Effector memory CD8-positive, alpha-beta T cell (primary cell): Measurements from ENCODE around the gene SF3A1.

ENCODE experiments used
- ATAC-seq: fragments of 150-1000 bp; cut with Tn5 transposase; replicated peaks from 2 replicates; pipeline ENCODE4 v1.10.0; 2021; ENCODE audit warnings: mild to moderate bottlenecking, moderate library complexity
- DNase-seq, 3 experiments: peaks; one replicate each; pipeline ENCODE4 v3.0.0; 2021
- H3K27ac Mint-ChIP-seq, 2 donors: one replicate each; pipeline ENCODE4 v1.8.0; 2022; ENCODE audit warnings: mild to moderate bottlenecking in 2 of 2, mixed read lengths in 2 of 2, moderate library complexity in 2 of 2
- H3K27me3 Mint-ChIP-seq, 2 donors: one replicate each; pipeline ENCODE4 v1.8.0; 2022; ENCODE audit warnings: mixed read lengths in 2 of 2
- H3K36me3 Mint-ChIP-seq: one replicate; pipeline ENCODE4 v1.8.0; 2022; ENCODE audit warnings: mild to moderate bottlenecking, moderate library complexity, mixed read lengths; ENCODE audit not compliant: insufficient read depth
- H3K4me1 Mint-ChIP-seq, 2 donors: one replicate each; pipeline ENCODE4 v1.8.0; 2022; ENCODE audit warnings: low read depth in 2 of 2, mixed read lengths in 2 of 2
- H3K4me3 Mint-ChIP-seq, 2 donors: one replicate each; pipeline ENCODE4 v1.8.0; 2022; ENCODE audit warnings: mild to moderate bottlenecking in 2 of 2, mixed read lengths in 2 of 2, moderate library complexity in 2 of 2
- H3K9me3 Mint-ChIP-seq, 2 donors: one replicate each; pipeline ENCODE4 v1.8.0; 2022; ENCODE audit warnings: mixed read lengths in 2 of 2

SF3A1 gene

GRCh38 chr22:30286813-30287647, 69.7 kb downstream of the SF3A1 start:
- Mint-ChIP-seq H3K36me3 (peaks cover 27% of the 10 kb centered on the region), H3K27me3 (no peaks in the 10 kb centered on the region), H3K4me3 (peak overlapping the region in 1 of 2 donors; percentile 94), H3K27ac (no peak overlapping the region), H3K4me1 (peaks cover 28 to 40% of the 10 kb centered on the region in 2 donors), H3K9me3 (no peaks in the 10 kb centered on the region)
- ATAC-seq (peak; percentile 36), DNase-seq (peak; percentile 83 to 86 (median 86))

- no peak for ATAC-seq
- Mint-ChIP-seq H3K27ac (no peak overlapping the region), H3K4me1 (peaks cover 28 to 37% of the 10 kb centered on the region in 2 donors)
These were observed 70.4 kb downstream of the SF3A1 start for GRCh38 chr22:30286331-30286730.

GRCh38 chr22:30285846-30286200, 70.9 kb downstream of the SF3A1 start:
- Mint-ChIP-seq H3K4me3 (no peak overlapping the region), H3K4me1 (peaks cover 25 to 37% of the 10 kb centered on the region in 2 donors), H3K9me3 (no peaks in the 10 kb centered on the region), H3K27ac (no peak overlapping the region), H3K36me3 (peaks cover 18% of the 10 kb centered on the region), H3K27me3 (no peaks in the 10 kb centered on the region)
- no peak for ATAC-seq
- no peak for DNase-seq

More at GRCh38 chr22:30286331-30286730, 70.4 kb downstream of the SF3A1 start:
- no peak overlapping the region for H3K4me3 Mint-ChIP-seq
- no peaks in the 10 kb centered on the region for H3K27me3 Mint-ChIP-seq
- no peak for DNase-seq
- no peaks in the 10 kb centered on the region for H3K9me3 Mint-ChIP-seq
- H3K36me3 Mint-ChIP-seq: peaks cover 22% of the 10 kb centered on the region

GRCh38 chr22:30285176-30285845, 71.4 kb downstream of the SF3A1 start:
- no peak for DNase-seq
- no peak for ATAC-seq
- Mint-ChIP-seq H3K27me3 (no peaks in the 10 kb centered on the region), H3K36me3 (peaks cover 13% of the 10 kb centered on the region), H3K9me3 (no peaks in the 10 kb centered on the region), H3K4me1 (peaks cover 22 to 33% of the 10 kb centered on the region in 2 donors), H3K27ac (no peak overlapping the region), H3K4me3 (no peak overlapping the region)

- Mint-ChIP-seq H3K27ac (peak overlapping the region in 1 of 2 donors; percentile 16), H3K27me3 (peaks cover 0 to 4% of the 10 kb centered on the region in 2 donors), H3K4me3 (no peak overlapping the region), H3K4me1 (peaks cover 16 to 28% of the 10 kb centered on the region in 2 donors), H3K9me3 (no peaks in the 10 kb centered on the region), H3K36me3 (peaks cover 7% of the 10 kb centered on the region)
- ATAC-seq (no peak), DNase-seq (no peak)
These were observed 72.0 kb downstream of the SF3A1 start for GRCh38 chr22:30284666-30285065.

GRCh38 chr22:30284172-30284571, 72.5 kb downstream of the SF3A1 start:
- H3K27ac Mint-ChIP-seq: peak overlapping the region in 1 of 2 donors; percentile 16
- peaks cover 7% of the 10 kb centered on the region for H3K36me3 Mint-ChIP-seq
- no peak for ATAC-seq
- DNase-seq: no peak
- H3K4me1 Mint-ChIP-seq: peaks cover 13 to 29% of the 10 kb centered on the region in 2 donors
- H3K27me3 Mint-ChIP-seq: peaks cover 0 to 9% of the 10 kb centered on the region in 2 donors
- H3K9me3 Mint-ChIP-seq: no peaks in the 10 kb centered on the region
- H3K4me3 Mint-ChIP-seq: no peak overlapping the region

- Mint-ChIP-seq H3K9me3 (no peaks in the 10 kb centered on the region), H3K4me3 (peak overlapping the region in 1 of 2 donors; percentile 19), H3K36me3 (peaks cover 6% of the 10 kb centered on the region), H3K27me3 (peaks cover under 1 to 17% of the 10 kb centered on the region in 2 donors), H3K4me1 (peaks cover 11 to 29% of the 10 kb centered on the region in 2 donors), H3K27ac (peak overlapping the region in 1 of 2 donors; percentile 23)
- DNase-seq: no peak
- no peak for ATAC-seq
These were observed 73.4 kb downstream of the SF3A1 start for GRCh38 chr22:30283342-30283741.

GRCh38 chr22:30282616-30283046, 74.1 kb downstream of the SF3A1 start:
- peaks cover 8 to 24% of the 10 kb centered on the region in 2 donors for H3K27me3 Mint-ChIP-seq
- DNase-seq (no peak), ATAC-seq (no peak)
- peaks cover 4 to 25% of the 10 kb centered on the region in 2 donors for H3K4me1 Mint-ChIP-seq
- H3K27ac Mint-ChIP-seq: peak overlapping the region in 1 of 2 donors; percentile 23
- peak overlapping the region in 1 of 2 donors; percentile 19 for H3K4me3 Mint-ChIP-seq
- peaks cover 3% of the 10 kb centered on the region for H3K36me3 Mint-ChIP-seq
- H3K9me3 Mint-ChIP-seq: no peaks in the 10 kb centered on the region
